Endothelial cell of umbilical vein (primary cell): ENCODE measurements around the gene TRAPPC6A. TPM values are rescaled to one million over a fixed set of nuclear protein-coding genes. Genes with fewer than 3 reads are reported as not detected.

Source experiments
- BruUV-seq: library from RNA; stranded (reverse); fragments of 400-500 nt; replicated peaks from 2 replicates; lab custom pipeline; 2021; lab: Mats Ljungman, UMichigan
- CTCF ChIA-PET: fragments of 300-600, 350-600 bp; sonication (Branson Sonifier 250); formaldehyde crosslinking; loops from one replicate; lab custom pipeline; 2021; ENCODE audit warnings: antibody characterized with exemption, inconsistent platforms; lab: Charles Lee
- POLR2A ChIA-PET: fragments of 300-600, 350-600 bp; sonication (Branson Sonifier 250); formaldehyde crosslinking; loops from one replicate; lab custom pipeline; 2021; ENCODE audit warnings: antibody characterized with exemption, inconsistent platforms; lab: Charles Lee
- DNase-seq: peaks from one replicate; pipeline ENCODE4 v3.0.0-alpha.2; 2011; ENCODE audit warnings: low read depth, low spot score
- FAIRE-seq: peaks from 2 replicates; lab custom pipeline; 2011; peaks lifted over from hg19 to GRCh38; lab: Jason Lieb, UNC
- H2AFZ ChIP-seq: 2 replicates; pipeline ENCODE4 v1.6.0; 2012; ENCODE audit warnings: low read depth, low read length, control low read depth, inconsistent platforms
- H3K27ac ChIP-seq: 2 replicates; pipeline ENCODE4 v1.5.1; 2011; ENCODE audit warnings: low read depth, mild to moderate bottlenecking, control low read depth, low read length, moderate library complexity; ENCODE audit not compliant: insufficient read depth
- H3K27me3 ChIP-seq, 2 experiments: 2 replicates each; pipeline versions ENCODE4 v1.6.0 to v1.6.1; 2011; ENCODE audit warnings: low read length in 2 of 2, mixed read lengths in 1 of 2; ENCODE audit not compliant: control insufficient read depth in 2 of 2, insufficient read depth in 2 of 2
- H3K36me3 ChIP-seq, 2 experiments: 2 replicates in 1 of 2; 3 replicates in 1 of 2; pipeline ENCODE4 v1.5.1; 2011; ENCODE audit warnings: low read length in 2 of 2, mild to moderate bottlenecking in 1 of 2, moderate library complexity in 1 of 2; ENCODE audit not compliant: control insufficient read depth in 2 of 2, insufficient read depth in 2 of 2; ENCODE audit errors: extremely low read depth in 1 of 2
- H3K4me1 ChIP-seq: 3 replicates; pipeline ENCODE4 v1.5.1; 2011; ENCODE audit warnings: mild to moderate bottlenecking, low read length; ENCODE audit not compliant: control insufficient read depth, insufficient read depth; ENCODE audit errors: extremely low read depth
- H3K4me2 ChIP-seq: 2 replicates; pipeline ENCODE4 v1.6.1; 2011; ENCODE audit warnings: low read length, control low read depth, mixed read lengths; ENCODE audit not compliant: insufficient read depth
- H3K4me3 ChIP-seq, 3 experiments: fragments of 200-600 bp in 1 of 3; sonication (generic), shearing (Covaris generic) in 1 of 3; replicated peaks in 1 of 3; 2 replicates each; pipeline ENCODE4 v1.5.1; 2011 to 2016; ENCODE audit warnings: control low read depth in 3 of 3, low read length in 3 of 3, mild to moderate bottlenecking in 2 of 3, inconsistent platforms in 1 of 3, low read depth in 1 of 3, moderate library complexity in 1 of 3; ENCODE audit not compliant: insufficient read depth in 1 of 3
- H3K79me2 ChIP-seq: 2 replicates; pipeline ENCODE4 v1.6.0; 2012; ENCODE audit warnings: low read length, inconsistent platforms; ENCODE audit not compliant: control insufficient read depth, insufficient read depth
- H3K9ac ChIP-seq: replicated peaks from 2 replicates; pipeline ENCODE3; 2011; ENCODE audit warnings: low read length, control low read depth; ENCODE audit not compliant: insufficient read depth; ENCODE audit errors: extremely low read depth
- H3K9me1 ChIP-seq: replicated peaks from 3 replicates; pipeline ENCODE4 v1.6.0; 2011; ENCODE audit warnings: mild to moderate bottlenecking, low read length; ENCODE audit not compliant: control insufficient read depth, insufficient read depth; ENCODE audit errors: extremely low read depth
- H3K9me3 ChIP-seq: replicated peaks from 2 replicates; pipeline ENCODE4 v1.5.1; 2012; ENCODE audit warnings: low read length, inconsistent platforms; ENCODE audit not compliant: control insufficient read depth, insufficient read depth
- H4K20me1 ChIP-seq: replicated peaks from 2 replicates; pipeline ENCODE3; 2011; ENCODE audit warnings: mild to moderate bottlenecking, low read length; ENCODE audit not compliant: control insufficient read depth, insufficient read depth; ENCODE audit errors: extremely low read depth
- EZH2 ChIP-seq: IDR thresholded peaks from 2 replicates; pipeline ENCODE4 v1.6.1; 2012; ENCODE audit warnings: borderline replicate concordance, low read depth, mild to moderate bottlenecking, moderate library complexity, low read length, inconsistent platforms; ENCODE audit not compliant: severe bottlenecking
- FOS ChIP-seq: IDR thresholded peaks from 2 replicates; pipeline ENCODE4 v1.6.1; 2011; ENCODE audit warnings: mild to moderate bottlenecking, low read length, moderate library complexity, borderline replicate concordance; ENCODE audit not compliant: insufficient read depth
- GATA2 ChIP-seq: IDR thresholded peaks from 2 replicates; pipeline ENCODE4 v1.7.0; 2011; ENCODE audit warnings: low read depth, mild to moderate bottlenecking, moderate library complexity, mixed read lengths, low read length; ENCODE audit not compliant: insufficient read length, insufficient read depth
- MYC ChIP-seq: IDR thresholded peaks from one replicate; pipeline ENCODE4 v1.6.1; 2011; ENCODE audit warnings: mild to moderate bottlenecking, low read depth, low read length
- POLR2AphosphoS5 ChIP-seq: IDR thresholded peaks from 2 replicates; pipeline ENCODE4 v1.6.1; 2012; ENCODE audit warnings: low read depth, mild to moderate bottlenecking, control low read depth, low read length, moderate library complexity; ENCODE audit not compliant: insufficient read depth
- dilution Hi-C: fragments of 300-500 bp; cut with MboI; formaldehyde crosslinking; loops from one replicate; pipeline ENCODE4 v1.15.0; 2019; ENCODE audit warnings: low sequenced_read_pairs; ENCODE audit not compliant: extremely low pct_ligation_motif_present
- intact Hi-C: fragments of 100-400 bp; cut with micrococcal nuclease; formaldehyde crosslinking; loops from one replicate; pipeline ENCODE4 v1.10.0; 2022
- polyA plus RNA-seq, 4 experiments: library from polyadenylated mRNA; depleted of rRNA in 3 of 4; stranded (reverse) in 3 of 4; unstranded in 1 of 4; fragments of >200 nt; gene quantifications; 2 replicates each; pipeline versions ENCODE4 v1.2.1 to v1.2.3, GENCODE V29; 2011 to 2012; ENCODE audit warnings: missing spikeins in 1 of 4
- total RNA-seq: library from RNA; stranded (reverse); gene quantifications from 2 replicates; pipeline ENCODE4 v1.2.3, GENCODE V29; 2021
- TF ChIP-seq, protein P1 (sequence below): IDR thresholded peaks from 2 replicates; pipeline ENCODE4 v1.6.1; 2011; ENCODE audit not compliant: insufficient read depth, insufficient read length

TRAPPC6A gene
- total and polyA plus RNA-seq, 2 donors (not counting 3 experiments of a cell fraction or from before 2014, with no cell fraction given) = 18.1 to 45.4 TPM

DNA sequence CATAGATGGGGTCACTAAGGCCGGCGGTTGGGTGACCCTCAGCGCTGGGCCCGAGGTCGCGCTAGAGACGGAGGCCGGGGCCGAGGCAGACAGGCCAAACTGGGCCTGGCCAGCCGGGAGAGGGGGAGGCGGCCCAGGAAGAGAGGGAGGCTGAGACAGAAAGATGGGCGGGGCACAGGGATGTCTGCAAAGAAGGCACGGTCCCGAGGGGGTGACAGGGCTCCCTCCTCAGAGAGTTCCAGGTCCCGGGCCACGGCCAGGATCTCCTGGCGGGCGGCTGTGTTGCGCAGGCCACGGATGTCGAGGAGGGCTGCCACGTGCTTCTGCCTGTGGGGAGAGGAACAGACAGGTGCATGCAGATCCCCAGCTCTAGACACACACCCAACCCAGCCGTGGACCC lies 35.0 kb upstream of the TRAPPC6A start:
- POLR2A ChIA-PET = no interaction called here
- no peak overlapping the region for H3K4me2 ChIP-seq
- BruUV-seq = no TSS peak
- H3K27ac ChIP-seq = no peak overlapping the region
- no peak overlapping the region for H2AFZ ChIP-seq
- H3K4me1 ChIP-seq = peaks cover 26% of the 10 kb centered on the region
- H3K79me2 ChIP-seq = no peaks in the 10 kb centered on the region
- H3K4me3 ChIP-seq = no peak overlapping the region
- TF ChIP-seq, protein P1, sequence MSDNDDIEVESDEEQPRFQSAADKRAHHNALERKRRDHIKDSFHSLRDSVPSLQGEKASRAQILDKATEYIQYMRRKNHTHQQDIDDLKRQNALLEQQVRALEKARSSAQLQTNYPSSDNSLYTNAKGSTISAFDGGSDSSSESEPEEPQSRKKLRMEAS = no peak
- TF ChIP-seq POLR2AphosphoS5 (no peak), FOS (no peak), GATA2 (no peak), EZH2 (no peak), MYC (no peak)
- DNase-seq (no peak), FAIRE-seq (no peak)
- no peaks in the 10 kb centered on the region for H4K20me1 ChIP-seq
- H3K9me3 ChIP-seq = no peaks in the 10 kb centered on the region
- no peaks in the 10 kb centered on the region for H3K9me1 ChIP-seq
- dilution Hi-C loops = no loop called here
- no peak overlapping the region for H3K9ac ChIP-seq
- no peaks in the 10 kb centered on the region for H3K27me3 ChIP-seq
- H3K36me3 ChIP-seq = no peaks in the 10 kb centered on the region
- CTCF ChIA-PET = interaction anchor here (0.9 to 1.3 kb wide), 2 partner anchors 8 to 62 kb away, joined by 3 to 4 read pairs; no protein-coding TSS in a partner anchor
- intact Hi-C loops = no loop called here

DNA sequence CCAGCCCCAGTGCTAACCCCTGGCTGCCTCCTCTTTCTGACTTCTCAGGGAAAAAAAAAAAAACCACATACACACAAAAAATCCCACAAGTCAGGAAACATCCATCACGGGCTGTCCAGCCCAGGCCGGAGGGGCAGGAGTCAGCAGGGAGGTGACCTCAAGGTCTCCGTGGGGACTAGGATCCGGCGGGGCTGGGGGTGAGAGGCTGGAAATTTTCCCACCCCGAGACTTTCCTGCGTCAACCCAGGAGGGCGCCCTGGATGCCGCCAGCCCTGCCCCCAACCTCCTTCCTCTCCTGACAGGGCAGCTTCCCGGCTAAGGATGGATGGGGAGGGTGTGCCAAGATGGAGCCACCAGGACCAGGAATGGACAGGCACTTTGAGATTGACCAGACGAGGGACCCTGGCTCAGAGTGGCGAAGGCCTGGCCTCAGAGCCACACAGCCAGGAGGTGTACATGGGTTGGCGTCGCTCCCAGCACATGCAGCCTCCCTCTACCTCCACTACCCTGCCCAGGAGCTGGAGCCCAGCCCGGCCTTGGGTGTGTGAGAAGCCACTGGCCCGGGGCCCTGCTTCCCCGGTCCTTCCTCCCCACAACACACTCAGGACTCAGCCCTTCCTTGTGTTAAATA lies 33.8 kb upstream of the TRAPPC6A start:
- no TSS peak for BruUV-seq
- Histone ChIP-seq H3K4me2 (no peak overlapping the region), H4K20me1 (no peaks in the 10 kb centered on the region), H3K27ac (no peak overlapping the region), H2AFZ (peak overlapping the region; percentile 96), H3K9me1 (no peaks in the 10 kb centered on the region), H3K79me2 (no peaks in the 10 kb centered on the region), H3K36me3 (no peaks in the 10 kb centered on the region), H3K9me3 (no peaks in the 10 kb centered on the region), H3K4me3 (no peak overlapping the region), H3K4me1 (peaks cover 26% of the 10 kb centered on the region), H3K27me3 (no peaks in the 10 kb centered on the region), H3K9ac (no peak overlapping the region)
- intact Hi-C loops (no loop called here), dilution Hi-C loops (no loop called here)
- DNase-seq (peak; percentile 46), FAIRE-seq (no peak)
- CTCF ChIA-PET = interaction anchor here (0.6 to 1.9 kb wide), 3 partner anchors 9 to 127 kb away, joined by 3 to 8 read pairs (median 4); no protein-coding TSS in a partner anchor
- POLR2A ChIA-PET = no interaction called here
- TF ChIP-seq EZH2 (no peak), FOS (no peak)
